ENCODE results near the gene KNOP1.
"Not testable (repeated sequence)": the region's sequence is repeated elsewhere in the genome, so short reads cannot be mapped to it uniquely, and the experiment has no call there.

KNOP1 gene

GRCh38 chr16:19741354-19741753, 23.3 kb upstream of the KNOP1 start:
- DNase-seq, result no peak

DNA sequence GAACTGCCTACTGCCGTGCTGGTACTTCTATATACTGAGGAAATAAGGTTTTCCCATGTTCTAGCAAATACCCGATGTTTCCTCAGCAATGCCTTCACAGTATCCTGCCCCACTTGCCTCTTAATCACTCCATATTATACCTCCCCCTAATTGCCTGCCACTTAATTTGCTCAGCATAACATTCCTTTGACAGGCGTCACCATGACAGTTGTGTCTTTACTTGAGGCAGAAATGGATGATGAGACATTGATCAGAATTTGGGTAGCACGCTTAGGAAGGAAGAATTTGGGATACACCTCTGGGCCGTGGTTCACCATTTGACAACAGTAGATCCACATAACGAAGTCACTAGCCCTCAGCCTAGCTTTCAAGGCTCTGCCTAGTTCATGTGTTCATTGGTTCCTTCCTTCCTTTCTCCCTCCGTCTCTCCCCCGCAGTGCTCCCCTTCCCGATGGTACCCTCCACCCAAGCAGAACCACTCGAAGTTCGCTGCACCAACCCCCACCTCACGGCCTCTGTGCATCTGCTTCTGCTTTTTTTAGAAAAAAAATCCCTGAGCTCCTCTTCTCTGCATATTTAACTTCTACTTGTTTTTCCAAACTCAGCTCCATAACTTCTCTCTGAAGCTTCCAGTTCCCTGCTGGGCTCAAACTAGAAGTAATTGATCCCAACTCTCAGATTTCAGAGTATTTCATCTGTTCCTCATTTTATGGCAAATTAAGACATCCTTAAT, 19.4 kb upstream of the KNOP1 start:
- no peak for DNase-seq

DNA sequence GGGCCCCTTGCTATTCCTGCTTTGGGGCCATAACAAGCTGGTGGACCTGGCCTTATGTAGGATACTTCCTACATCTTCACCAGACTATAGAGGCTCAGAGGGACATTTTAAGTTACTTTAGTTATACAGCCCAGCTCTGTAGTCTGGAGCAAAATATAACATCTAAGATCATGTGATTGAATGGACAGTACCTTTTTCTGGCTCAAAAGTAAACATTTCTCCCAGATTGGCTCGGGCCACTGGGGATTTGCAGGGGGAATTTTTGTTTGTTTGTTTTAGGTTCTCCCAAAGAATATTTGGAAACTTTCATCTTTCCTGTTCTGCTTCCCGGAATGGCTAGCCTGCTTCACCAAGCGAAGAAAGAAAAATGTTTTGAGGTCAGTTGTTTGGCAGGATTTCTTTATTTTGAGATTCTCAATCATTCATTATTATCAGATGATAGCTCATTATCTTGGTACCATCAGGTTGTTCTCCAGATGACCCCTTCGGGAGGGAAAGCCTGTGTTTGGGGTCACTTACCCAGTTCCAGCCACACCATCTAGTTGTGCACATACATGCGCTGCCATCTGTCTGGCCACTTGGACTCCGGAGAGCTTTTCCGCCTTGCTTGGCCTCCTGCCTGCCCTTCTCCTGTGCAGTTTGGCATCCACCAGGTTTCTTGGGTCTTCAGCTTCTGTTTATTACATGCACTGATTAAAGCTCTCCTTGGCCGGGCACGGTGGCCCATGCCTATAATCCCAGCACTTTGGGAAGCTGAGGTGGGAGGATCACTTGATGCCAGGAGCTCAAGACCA, 17.2 kb upstream of the KNOP1 start:
- no peak for DNase-seq

DNA sequence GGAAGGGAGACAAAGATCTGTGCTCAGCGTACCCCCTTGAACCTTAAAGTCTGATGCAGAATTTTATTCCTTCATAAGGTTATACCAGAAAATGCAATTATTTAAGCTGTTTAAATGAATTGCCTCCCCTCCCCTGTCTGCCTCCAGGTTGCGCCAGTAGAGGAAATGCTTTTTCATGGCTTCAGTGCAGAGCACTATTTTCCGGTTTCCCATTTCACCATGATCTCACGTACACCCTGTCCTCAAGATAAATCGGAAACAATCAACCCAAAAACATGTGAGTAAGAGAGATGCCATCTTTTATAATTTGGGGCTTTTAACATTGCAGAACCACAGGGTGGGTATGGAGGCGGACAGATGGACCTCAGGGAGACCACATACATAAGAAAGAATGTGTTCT, 15.5 kb upstream of the KNOP1 start:
- DNase-seq, result no peak

DNA sequence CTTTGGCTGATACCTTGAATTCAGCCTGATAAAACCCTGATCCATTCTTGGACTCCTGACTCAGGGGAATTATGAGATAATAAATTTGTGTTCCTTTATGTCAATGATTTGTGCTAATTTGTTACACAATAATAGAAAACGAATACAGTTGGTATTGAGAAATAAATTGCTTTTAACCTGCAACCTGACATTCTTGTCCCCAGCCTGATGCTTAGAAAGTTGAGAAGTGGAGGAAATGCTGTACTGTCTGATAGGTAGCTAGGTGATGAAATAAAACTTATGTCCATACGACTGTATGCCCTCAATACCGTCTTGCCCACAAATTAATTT, 10.6 kb upstream of the KNOP1 start:
- DNase-seq, result no peak

- DNase-seq, result no peak
Measured at GRCh38 chr16:19722981-19723380, 5.0 kb upstream of the KNOP1 start.

DNA sequence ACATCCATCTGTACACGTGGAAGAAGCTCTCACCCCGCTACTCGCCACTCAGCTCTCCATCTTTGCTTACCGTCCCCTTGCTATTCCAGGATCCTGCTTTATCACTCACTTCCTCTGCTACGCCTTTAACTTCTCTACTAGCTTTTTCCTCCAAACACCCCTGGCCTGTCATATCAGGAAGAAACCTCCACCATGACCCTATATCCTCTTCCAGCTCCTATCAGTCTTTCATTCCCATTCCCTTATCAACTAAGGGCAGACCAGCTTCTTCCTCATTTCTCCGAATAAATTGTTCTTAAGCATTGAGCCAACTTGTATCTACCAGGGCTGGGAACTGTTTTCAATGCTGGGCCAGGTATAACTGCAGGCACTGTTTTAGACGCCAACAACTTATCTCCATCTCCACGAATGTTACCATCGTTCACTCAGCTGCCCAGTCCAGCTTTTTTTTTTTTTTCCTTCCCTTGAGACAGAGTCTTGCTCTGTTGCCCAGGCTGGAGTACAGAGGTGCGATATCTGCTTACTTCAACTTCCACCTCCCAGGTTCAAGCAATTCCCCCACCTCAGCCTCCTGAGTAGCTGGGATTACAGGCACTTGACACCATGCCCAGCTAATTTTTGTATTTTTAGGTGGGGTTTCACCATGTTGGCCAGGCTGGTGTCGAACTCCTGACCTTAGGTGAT, 4.4 kb upstream of the KNOP1 start:
- no peak for DNase-seq

DNA sequence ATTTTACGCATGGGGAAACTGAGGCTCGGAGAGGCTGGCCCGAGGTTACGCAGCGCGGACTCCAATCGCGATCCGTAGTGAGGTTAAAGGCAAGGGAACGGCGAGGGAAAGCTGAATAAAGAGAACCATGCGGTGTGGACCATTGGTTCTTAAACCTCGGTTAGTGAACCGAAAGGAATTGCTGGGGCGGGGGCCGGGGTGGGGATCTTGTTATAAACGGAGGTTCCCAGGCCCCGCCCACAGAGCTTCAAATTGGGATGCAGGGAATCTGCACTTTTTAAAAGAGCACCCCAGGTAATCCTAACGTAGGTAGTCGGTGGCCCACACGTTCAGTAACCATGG, 568 bp upstream of the KNOP1 start:
- no peak for DNase-seq

DNA sequence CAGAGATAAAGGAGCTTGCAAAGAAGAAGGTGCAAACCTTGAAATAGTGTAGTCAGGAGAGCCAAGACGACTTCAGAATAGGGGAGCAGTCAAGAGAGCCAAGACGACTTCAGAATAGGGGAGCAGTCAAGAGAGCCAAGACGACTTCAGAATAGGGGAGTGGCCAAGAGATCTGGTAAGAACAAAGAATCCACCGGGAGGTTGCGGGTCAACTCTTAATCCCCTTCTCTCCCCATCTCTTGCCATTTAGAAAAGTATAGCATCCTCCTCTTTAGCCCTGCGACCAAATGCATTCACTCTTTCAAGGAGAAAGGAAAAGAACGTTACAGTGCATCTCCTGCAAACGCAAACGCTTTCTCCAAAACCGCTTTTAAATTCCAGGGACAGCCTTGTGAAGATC, 713 bp downstream of the KNOP1 start:
- DNase-seq, result no peak

DNA sequence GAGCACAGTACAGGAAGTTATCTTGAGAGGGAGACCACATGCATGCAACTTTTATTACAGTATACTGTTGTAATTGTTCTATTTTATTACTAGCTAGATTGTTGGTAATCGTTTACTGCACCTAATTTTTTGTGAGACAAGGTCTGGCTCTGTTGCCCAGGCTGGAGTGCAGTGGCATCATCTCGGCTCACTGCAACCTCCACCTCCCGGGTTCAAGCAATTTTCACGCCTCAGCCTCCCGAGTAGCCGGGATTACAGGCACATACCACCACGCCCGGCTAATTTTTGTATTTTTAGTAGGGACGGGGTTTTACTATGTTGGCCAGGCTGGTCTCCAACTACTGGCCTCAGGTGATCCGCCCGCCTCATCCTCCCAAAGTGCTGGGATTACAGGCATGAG, 1.3 kb downstream of the KNOP1 start:
- DNase-seq, result not testable (repeated sequence)

GRCh38 chr16:19716183-19716582, 1.8 kb downstream of the KNOP1 start:
- no peak for DNase-seq

DNA sequence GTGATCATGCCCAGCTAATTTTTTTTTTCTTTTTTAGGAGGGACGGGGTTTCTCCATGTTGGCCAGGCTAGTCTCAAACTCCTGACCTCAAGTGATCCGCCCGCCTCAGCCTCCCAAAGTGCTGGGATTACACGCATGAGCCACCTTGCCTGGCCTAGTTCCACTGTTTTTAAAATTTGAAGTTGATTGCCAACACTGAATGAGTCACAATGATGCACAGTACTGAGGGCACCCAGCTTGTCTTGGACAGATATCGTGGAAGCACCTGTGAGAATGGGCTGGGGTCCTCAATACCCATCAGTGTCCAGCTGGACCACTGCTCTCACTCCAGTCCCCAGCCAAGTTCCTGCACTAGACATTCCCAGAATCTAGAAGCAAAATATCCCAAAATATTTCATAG, 2.5 kb downstream of the KNOP1 start:
- no peak for DNase-seq

DNA sequence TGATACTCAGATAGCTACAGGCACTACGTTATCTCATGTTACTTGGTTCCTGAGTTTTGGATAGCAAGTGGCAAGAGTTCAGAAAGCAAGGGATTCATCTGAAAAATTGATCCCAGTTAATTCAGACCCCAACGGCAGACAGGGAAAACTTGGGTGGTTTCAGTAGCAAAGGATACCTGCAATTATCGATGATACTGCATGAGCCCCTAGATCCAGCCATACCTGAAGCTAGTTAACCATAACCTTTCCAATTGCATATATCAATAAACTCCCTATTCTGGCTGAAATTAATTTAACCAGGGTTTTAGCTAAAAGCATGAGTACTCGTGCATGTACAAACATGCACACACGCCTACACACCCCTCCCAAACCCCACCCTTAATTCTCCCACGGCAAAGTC, 4.3 kb downstream of the KNOP1 start:
- DNase-seq, result no peak

- DNase-seq, result no peak
Measured at GRCh38 chr16:19712418-19713058, 5.5 kb downstream of the KNOP1 start.

DNA sequence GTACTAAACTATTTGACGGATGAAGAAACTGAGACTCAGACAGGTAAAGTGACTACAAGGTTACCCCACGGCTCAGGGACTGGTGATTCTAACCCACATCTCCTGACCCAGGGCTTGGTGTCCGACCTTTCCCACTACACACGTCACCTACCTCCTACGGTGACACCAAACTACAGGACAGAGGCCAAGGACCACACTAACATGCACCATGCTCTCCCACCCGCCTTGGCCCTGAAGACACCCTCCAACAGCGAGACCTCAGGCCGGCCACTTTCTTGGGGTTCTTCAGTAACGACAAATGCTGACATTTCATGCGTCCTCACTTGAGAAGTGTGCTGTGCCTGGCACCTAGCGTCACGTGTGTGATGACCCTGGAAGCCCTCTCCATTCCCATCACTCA, 6.4 kb downstream of the KNOP1 start:
- DNase-seq, result no peak

- DNase-seq, result no peak
Measured at GRCh38 chr16:19710991-19711545, 7.0 kb downstream of the KNOP1 start.

GRCh38 chr16:19710191-19710908, 7.7 kb downstream of the KNOP1 start:
- no peak for DNase-seq

DNA sequence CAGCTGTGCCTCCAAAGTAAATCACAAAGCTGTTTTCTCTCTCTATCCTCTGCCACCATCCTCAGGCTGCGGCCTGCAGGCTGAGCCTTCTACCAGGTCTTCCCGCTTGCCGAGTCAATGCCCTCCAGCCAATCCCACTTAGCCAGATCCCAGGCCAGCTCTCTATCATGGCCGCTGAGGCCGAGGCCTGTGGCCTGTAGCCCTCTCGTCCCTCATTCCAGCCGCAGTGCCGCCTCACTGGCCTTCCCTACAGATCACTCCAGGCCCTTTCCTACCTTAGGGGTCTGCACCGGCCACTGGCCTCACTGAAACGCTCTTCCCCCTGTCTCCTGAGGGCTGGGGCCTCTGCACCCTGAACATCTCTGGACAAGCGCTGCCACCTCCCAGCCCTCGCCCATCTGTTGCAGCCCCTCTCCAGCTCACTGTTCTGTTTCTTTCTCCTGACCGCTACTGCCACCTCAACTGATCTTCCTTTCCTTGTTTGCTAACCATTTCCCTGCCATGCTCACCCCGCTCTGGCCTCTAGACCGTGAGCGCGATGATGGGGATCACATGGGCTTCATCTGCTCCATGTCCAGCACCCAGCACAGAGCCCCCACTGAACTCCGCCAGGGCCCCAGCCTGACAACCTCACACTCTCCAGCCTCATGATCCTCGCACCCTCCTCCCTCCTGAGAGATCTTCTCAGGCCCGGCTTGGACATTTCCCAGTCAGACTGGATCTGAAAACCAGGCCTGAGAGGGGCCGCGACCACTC, 8.5 kb downstream of the KNOP1 start:
- DNase-seq, result no peak

- no peak for DNase-seq
Measured at GRCh38 chr16:19708296-19709205, 9.5 kb downstream of the KNOP1 start.

DNA sequence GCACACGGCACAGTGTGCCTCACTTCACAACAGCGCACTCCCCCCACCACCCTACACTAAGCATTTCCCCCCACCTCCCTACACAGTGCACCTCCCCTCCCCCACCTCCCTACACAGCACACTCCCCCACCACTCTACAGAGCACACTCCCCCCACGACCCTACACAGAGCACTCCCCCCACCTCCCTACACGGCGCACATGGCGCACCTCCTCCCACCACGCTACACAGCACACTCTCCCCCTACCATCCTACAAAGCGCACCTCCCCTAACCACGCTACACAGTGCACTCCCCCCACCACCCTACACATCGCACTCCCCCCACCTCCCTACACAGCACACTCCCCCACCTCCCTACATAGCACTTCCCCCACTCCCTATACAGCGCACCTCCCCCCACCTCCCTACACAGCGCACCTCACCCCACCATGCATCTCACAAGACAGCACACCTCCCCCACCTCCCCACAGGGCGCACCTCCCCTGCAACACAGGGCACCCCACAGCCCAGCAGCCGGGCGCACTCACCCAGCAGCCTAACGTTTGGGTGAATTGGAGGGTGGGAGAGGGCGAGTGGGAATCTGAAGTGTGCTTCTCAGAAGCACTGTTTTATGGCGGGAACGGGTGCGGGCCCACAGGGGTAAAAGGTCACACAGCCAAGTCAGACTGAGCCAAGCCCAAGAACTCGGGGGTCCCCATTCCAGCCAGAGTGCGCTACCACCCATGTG, 10.3 kb downstream of the KNOP1 start:
- no peak for DNase-seq
